GM19468 (cell line): ENCODE data around the gene DYNC1H1.

ENCODE experiments used
- ATAC-seq: cut with Tn5 transposase; IDR thresholded peaks from one replicate; pipeline ENCODE4 v1.9.1; 2021; ENCODE audit warnings: mild to moderate bottlenecking, moderate library complexity, moderate number of reproducible peaks; ENCODE audit not compliant: unreplicated experiment; ENCODE audit errors: extremely low read depth

Gene DYNC1H1

GRCh38 chr14:102027951-102028350 lies 63.6 kb downstream of the DYNC1H1 start:
- ATAC-seq, result no peak

GRCh38 chr14:102028733-102029132 lies 64.4 kb downstream of the DYNC1H1 start:
- ATAC-seq, result no peak

GRCh38 chr14:102029956-102030355 lies 65.6 kb downstream of the DYNC1H1 start:
- no peak for ATAC-seq

- no peak for ATAC-seq
These were observed 68.9 kb downstream of the DYNC1H1 start for GRCh38 chr14:102033241-102033640.

GRCh38 chr14:102034301-102034700 lies 69.9 kb downstream of the DYNC1H1 start:
- no peak for ATAC-seq

- ATAC-seq, result no peak
These were observed 71.5 kb downstream of the DYNC1H1 start for GRCh38 chr14:102035914-102036313.

GRCh38 chr14:102037686-102038085 lies 73.3 kb downstream of the DYNC1H1 start:
- ATAC-seq, result no peak

- no peak for ATAC-seq
These were observed 74.8 kb downstream of the DYNC1H1 start for GRCh38 chr14:102039157-102039556.

- no peak for ATAC-seq
These were observed 75.8 kb downstream of the DYNC1H1 start for GRCh38 chr14:102040153-102040552.

GRCh38 chr14:102042699-102043098 lies 78.3 kb downstream of the DYNC1H1 start:
- no peak for ATAC-seq

- no peak for ATAC-seq
These were observed 79.1 kb downstream of the DYNC1H1 start for GRCh38 chr14:102043251-102044025.

GRCh38 chr14:102044566-102044965 lies 80.2 kb downstream of the DYNC1H1 start:
- ATAC-seq, result no peak

- no peak for ATAC-seq
These were observed 82.2 kb downstream of the DYNC1H1 start for GRCh38 chr14:102046337-102047278.

GRCh38 chr14:102047808-102048540 lies 83.6 kb downstream of the DYNC1H1 start:
- no peak for ATAC-seq

GRCh38 chr14:102049258-102050025 lies 85.1 kb downstream of the DYNC1H1 start:
- ATAC-seq, result no peak

GRCh38 chr14:102050026-102050405 lies 85.6 kb downstream of the DYNC1H1 start:
- no peak for ATAC-seq

GRCh38 chr14:102050625-102051024 lies 86.3 kb downstream of the DYNC1H1 start:
- ATAC-seq, result no peak

GRCh38 chr14:102052522-102052921 lies 88.1 kb downstream of the DYNC1H1 start:
- no peak for ATAC-seq

- no peak for ATAC-seq
These were observed 91.0 kb downstream of the DYNC1H1 start for GRCh38 chr14:102055181-102055901.
